GM21737 (cell line): ENCODE measurements around the gene ENPP7.

ENCODE experiments used
- ATAC-seq: cut with Tn5 transposase; IDR thresholded peaks from one replicate; pipeline ENCODE4 v1.9.1; 2021; ENCODE audit warnings: mild to moderate bottlenecking, moderate library complexity; ENCODE audit not compliant: unreplicated experiment

ENPP7 gene

DNA sequence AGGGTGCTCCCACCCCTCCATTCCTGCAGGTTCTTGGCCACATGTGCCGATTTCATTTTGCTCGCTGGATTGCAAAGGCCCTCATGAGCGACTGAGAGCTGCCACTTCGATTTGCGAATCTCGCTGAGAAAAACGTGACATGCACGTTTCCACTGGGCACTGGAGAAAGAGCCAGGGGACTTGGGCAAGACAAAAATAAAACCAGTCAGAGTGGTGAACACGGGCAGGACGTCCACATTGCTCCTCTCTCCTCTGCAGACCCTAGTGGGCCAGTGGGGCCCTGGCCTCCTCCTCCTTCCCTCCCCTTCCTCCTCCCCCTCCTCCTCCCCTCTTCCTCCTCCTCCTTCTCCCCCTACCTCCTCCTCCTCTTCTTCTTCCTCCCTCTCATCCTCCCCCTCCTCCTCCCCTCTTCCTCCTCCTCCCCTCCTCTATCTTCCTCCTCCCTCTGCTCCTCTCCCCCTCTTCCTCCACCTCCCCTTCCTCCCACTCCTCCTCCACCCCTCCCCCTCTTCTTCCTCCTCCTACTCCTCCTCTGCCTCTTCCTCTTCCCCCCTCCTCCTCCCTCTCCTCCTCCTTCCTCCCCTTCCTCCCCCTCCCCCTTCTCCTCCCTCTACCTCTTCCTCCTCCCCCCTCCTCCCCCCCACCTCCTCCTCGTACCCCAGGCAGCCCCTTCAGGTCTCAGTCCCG lies 28.1 kb upstream of the ENPP7 start:
- ATAC-seq, result no peak

DNA sequence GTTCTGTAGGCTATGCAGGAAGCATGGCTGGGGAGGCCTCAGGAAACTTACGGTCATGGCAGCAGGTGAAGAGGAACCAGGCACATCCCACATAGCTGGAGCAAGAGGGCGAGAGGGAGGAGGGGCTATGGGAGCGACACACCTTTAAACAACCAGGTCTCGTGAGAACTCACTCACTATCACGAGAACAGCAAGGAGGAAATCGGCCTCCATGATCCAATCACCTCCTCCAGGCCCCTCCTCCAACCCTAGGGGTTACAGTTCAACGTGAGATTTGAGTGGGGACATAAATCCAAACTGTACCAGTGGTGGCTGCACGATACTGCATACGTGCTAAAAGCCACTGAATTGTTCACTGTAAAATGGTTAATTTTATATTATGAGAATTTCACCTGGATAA lies 26.1 kb upstream of the ENPP7 start:
- ATAC-seq, result no peak

DNA sequence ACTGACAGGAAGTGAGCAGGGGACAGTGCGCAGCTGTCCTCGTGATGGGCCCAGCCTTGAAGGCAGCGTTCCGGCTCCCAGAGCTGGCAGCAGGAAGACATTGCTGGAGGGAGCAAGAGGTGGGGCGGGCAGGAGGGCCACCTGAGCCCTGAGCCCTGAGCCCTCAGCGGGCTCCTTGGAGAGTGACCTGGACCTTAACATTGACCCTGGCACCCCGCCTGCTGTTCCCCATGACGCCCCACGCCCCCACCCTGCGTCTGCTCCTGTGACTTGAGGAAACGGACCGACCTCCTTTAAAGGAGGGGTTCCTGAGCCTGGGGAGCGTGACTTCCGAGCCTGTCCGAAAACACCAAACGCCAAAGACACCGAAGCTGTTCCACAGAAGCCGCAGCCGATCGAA lies 25.1 kb upstream of the ENPP7 start:
- no peak for ATAC-seq

DNA sequence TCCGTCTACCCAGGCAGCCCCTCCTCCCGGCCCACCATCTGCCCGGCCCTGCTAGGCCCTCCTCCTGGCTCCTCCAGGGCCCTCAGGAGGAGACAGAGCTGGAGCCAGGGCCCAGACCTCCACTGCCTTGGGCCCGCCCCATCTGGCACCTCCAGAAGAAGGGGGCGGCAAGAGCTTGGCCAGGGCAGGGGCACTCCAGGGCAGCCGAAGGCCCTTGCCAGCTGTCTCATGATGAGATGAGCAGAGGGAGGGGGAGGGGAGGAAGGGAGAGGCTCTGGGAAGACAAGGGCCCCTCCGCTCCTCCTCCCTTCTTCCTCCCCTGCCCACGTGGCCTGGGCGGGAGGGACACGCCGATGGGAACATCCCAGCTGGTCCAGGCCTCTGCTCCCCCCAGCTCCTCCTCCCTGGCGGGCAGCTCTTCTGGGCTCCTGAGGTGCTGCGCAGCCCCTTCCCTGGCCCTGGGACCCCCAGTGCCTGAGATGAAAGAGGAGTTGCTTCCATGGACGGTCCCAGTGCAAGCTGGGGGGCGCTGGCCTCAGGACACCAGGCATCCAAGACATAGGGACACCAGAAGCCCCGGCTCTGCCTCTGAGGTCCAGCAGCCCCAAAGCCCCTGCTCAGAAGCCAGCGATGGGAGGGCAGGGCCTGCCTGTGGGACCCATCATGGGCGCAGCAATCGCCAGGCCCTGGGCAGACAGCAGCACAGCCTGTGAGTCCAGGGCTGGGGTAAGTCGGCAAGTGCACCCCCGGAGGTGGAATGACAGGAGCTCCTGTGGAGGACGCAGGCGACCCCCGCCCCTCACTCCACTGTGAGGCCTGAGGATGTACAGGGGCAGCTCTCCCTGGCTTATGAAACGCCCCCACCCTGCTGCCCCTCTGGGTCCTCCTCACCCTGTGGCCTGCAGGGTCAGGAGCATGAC lies 23.6 kb upstream of the ENPP7 start:
- ATAC-seq, result no peak

DNA sequence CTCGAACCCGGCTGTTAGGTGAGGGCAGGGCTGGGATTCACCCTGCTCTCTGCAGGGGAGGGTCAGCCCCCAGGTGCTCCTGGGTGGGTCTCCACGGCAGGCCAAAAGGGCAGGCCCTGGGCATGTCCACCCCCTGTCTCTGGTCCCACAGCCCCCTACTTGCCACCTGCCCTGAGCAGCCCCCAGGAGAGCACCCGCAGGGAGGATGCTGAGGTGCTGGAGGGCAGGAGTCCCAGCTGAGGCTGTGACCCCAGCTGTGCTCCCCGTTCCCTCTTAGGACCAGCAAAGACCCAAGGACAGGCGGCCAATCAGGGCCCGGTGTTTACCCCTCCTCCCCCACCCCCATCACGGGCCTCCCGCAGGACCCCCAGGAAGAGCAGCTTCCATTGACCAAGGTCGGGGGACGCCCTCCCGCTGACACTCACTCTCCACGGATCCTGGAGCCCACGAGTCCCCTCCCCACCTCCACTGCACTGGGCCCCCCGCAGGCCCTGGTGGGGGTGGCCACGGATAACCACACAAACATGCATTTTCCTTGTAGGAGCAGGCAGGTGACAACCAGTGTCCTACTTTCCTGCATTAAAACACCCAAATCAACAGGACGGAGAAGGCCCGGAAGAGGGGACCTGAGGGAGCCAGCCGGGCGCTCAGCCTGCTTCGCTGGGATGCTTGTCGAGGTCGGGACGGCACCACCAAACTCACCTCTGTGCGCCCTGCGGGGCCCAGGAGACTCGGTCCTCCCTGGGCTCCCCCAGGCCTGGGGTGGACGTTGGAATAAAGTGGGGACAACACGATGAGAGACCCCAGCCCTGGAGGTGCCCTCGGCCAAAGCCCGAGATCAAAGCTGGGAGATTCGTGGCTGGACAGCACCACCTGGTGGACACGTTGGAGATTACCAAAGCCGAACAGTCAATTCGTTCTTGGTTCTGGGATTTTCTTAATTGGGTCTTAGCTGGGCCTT lies 22.5 kb upstream of the ENPP7 start:
- ATAC-seq, result no peak

DNA sequence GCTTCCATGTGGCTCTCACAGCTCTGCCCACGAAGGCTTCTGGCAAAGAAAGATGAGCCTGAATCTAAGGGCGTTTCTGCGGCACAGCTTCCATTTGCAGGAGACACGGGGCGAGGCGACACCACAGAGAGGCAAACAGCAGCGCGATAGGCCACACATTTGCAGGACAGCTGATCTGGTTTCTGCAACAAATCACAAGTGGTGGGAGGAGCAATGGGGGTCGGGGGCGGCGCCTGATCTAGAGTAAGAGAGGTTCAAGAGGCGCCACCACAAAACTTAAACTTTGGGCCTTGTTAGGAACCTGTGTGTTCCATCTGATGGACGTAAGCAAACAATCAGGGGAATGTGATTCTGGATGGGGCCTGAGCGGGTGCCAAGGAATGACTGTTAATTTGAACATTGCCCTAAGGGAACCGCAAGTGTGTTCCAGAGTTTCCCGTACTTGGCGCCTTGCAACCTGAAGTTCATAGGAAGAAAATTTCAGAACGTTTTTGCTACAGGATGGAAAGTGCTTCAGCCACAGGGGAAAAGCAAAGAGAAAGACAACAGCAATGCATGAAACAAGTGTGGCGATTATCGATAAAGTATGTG lies 18.9 kb upstream of the ENPP7 start:
- no peak for ATAC-seq

DNA sequence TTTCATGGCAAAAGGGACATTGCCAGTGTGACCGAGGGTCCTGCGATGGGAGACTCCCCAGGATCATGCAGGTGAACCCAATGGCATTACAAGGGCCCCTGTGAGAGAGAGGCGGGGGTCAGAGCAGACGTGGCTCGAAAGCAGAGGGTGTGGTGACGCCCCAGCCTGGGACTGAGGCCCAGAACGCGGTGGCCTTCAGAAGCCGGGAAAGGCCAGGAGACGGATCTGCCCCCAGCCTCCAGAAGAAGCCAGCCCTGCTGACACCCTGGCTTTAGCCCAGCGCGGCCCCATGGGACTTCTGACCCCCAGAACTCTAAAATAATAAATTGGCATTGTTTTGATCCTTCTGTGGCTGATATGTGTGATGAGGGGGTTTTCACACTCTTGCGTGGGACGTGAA lies 17.4 kb upstream of the ENPP7 start:
- ATAC-seq, result no peak

DNA sequence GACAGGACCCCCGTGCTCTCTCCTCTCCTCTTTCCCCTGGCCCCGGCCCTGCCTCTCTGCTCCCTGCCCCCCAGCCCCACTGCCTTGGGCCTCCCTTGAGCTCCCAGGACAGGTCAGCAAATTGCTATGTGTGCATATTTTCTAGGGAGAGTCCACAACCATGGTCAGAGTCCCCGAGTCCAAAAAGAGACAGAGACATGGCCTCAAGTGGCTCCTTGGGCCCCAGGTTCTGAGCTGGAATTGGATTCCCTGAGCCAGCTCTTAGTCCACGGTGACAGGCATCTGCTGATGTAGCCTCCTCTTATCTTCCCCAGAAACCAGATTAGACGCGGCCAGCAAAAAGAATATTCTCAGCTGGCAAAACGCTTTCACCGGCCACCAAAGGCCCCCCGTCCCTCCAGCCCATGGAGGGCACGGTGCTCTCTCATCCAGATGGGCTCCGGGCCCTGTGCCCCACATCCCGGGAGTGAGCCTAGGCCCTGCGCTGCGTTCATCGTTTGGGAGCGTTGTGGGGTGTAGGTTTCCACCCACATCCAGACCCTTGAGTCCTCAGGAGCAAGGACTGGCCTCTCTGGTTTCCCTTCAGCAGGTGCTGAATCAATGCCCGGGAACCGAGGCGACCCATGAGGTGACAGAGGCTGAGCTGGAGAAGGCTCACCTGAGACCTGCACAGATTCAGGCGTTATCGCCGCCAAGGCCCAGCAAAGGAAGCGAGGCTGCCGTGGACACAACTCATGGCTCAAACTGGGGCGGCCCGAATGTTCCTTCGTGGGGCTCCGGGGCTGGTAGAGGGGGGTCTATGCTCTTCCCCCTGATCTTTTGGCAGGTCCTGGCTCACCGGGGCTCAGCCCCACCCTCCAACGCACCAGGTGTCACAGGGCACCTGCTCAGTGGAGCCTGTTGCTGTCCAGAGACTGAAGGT lies 16.3 kb upstream of the ENPP7 start:
- ATAC-seq, result no peak

DNA sequence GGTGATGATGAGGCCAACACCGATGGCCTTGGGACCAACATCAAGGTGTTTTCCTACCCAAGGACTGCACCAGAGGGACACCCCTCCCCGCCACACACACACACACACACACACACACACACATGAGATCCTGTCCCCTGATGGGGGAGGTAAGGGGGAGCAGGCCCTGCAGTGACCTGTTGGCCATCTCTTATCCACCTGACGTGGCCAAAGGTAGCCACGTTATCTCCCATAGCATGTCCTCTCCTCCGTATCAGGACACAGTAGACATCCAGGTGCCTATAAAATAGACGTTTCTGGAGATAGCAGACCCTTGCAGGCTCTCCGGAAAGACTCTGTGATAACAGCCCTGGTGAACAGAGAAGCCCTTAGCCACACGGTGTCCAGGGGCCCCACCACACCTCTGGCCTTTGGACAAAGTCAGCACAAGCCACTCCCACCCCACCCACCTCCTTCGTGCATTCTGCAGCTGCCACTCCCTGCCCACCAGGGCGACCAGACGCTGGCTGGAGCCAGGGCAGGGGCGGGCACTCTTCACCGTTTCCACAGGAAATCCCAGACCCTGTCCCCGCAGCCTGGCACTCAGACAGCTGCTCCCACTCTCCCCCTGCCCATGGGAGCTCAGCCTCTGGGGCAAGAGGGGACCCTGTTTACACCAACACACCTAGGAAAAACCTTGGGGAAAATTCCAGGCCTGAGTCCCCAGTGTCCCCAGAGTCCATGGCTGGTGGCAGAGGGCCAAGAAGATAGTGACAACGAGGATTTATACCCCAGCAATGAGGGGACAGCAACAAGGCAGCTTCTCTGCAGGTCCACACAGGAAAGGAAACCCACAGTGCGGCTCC lies 15.4 kb upstream of the ENPP7 start:
- ATAC-seq, result no peak

DNA sequence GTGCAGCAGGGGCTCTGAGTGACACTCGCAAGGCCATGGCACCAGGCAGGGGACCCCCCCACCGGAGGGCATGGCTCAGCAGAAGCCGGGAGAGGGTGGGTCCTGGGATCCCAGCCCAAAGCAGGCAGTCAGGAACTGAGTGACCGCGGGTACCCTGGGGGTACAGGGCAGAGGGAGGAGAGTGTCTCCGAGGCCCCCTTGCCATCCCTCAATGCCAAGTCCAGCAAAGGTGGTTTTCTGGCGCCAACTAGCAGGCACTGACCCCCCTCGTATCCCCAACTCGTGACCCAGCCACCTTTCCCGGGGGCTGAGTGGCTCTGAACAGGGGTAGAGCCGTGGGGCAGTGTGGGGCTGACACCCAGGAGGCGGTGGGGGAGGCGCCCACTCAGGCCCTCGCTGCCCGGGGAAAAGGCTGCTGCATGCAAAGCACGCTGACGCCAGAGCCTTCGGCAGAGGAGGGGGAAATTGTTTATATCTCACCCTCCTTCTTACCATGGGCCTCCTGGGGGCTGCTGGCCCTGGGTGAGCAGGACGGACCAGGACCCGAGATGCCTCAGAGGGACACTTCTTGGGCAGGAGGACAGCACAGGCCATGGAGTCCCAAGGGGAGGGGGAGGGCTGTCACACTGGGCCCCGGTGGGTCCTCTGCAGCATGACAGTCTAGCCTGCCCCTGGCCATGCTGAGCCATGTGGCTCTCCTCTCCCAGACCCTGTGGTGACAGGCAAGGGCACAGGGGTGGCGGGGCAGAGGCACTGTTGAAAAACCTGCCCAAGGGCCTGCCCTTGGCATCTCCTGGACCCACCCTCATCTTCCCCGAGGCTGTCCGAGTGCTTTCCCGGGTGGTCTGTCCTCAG lies 14.6 kb upstream of the ENPP7 start:
- ATAC-seq, result no peak

DNA sequence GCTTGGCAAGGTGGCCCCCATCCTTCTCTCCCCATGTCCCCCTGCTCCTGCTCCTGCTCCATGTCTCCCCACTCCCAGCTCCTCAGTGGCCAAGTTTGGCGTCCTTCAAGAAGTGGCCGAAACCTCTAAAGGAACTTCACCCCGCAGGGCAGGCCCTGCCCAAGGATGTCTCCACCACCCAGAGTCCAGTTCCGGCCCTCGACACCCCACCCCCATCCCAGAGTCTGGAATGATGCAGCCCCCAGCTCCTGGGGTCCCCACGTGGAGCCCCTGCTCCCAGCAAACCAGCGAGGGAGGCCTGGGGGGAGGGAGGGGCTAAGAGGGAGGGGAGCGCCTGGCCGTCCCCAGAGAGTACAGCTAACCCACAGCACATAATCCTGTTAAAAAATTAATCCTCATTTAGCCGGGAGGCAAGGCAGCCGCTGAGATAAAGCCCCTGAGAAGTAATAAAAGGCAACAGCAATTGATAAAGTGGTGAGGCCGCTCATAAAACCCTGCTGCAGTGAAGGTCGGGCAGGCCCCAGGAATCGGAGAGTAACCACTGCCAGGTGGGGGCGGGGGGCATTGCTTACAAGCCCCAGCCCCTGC lies 9.9 kb upstream of the ENPP7 start:
- ATAC-seq, result no peak

DNA sequence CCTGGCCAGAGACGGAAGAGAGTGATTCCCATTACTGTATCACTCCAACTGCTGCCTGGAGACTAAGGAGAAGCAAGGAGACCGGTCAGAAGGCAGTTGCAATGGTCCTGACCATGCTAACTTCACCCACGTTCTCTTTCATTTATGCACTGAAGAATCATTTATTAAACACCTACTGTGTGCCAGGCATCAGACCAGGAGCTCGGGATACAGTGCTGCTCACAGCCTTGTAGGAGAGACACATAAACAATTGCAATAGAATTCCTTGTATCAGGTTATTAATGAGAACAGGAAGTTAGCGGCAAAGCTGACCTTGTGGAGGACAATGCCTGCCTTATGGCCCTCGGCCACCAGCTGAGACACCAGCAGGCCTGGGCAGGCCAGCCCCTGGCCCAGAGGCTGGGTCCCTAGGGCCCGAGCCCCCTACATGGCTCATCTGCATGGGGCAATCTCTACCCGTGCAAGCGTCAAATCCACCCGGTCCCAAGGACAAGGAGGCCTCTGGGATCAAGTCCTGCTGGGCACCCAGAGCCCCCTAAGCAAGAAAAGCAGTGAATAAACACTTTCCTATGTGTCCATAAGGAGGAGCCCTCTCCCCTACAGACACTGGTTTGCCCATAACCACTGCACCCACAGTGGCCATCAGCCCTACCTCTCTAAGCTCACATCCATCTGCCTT lies 8.6 kb upstream of the ENPP7 start:
- ATAC-seq, result no peak

DNA sequence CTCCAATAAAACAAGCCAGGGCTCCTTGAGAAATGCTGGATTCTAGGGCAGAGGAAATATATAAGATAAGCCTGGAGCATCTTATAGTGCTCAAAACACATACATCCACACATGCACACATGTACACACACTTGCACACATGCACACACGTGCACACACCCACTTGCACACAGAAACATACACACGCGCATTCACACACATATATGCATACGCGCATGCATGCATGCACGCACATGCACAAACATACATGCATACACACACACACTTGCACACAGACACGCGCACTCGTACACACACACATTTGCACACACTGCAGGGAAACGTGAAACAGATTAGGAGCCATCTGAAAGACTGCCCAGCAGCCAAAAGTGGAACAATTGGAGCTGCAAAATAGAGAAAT lies 8.0 kb upstream of the ENPP7 start:
- no peak for ATAC-seq

DNA sequence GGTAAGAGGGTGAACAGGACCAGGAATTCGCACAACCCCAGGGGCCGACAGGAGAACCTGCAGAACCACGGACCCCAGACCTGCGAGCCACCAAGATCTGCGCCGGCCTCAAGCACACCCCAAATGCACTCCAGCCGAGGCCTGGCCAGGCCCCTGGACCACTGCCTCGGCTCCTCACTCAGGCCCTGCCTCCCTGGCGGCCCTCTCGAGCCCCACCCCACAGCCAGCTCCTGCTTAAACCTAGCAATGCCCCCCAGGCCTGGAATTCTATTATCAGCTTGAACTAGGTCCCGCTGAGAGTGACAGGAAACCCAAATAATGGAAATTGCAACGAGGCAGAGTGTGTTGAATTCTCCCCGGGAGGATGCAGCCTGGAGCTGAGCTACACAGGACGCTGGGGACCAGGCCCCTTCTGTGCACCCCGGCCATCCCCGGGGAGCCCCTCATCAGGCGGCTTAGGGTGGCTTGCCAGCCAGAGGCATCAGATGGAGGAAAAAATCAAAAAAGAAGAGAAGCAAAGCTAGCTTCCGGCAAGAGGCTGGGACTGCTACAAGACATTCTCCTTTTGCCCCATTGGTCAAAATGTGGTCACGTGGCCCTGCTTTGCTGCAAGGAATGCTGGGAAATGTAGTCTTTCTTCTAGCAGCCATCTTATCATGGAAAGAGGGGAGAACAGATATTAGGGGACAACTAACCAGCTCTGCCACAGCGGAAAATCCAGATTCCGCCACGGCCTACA lies 2.4 kb upstream of the ENPP7 start:
- ATAC-seq, result no peak

DNA sequence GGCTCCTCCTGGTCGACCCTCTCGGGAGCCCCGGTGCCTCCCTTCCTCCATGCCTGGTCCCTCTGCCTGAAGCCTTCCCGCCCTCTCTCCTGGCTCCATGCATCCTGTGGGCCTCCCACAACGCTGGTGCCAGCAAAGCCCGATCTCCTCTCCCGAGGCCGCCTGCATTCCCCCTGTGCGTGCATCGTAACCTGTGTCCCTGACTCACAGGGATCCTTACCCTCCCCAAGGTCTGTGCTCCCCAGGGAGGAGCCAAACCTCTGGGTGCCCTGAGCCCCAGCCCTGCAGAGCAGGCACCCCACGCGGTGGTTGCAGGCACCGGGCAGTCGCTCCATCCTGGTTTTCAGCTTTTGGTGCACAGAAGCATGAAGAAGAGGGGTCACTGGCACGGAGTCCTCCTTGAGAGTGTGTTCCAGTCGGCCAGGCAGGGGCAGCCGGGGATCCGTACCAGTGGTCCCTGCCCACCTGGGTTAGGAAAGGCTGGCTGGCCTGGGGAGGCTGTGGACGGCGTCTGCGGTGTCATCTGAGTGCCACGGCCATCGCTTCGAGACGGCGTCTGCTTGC lies 1.8 kb upstream of the ENPP7 start:
- ATAC-seq, result no peak

DNA sequence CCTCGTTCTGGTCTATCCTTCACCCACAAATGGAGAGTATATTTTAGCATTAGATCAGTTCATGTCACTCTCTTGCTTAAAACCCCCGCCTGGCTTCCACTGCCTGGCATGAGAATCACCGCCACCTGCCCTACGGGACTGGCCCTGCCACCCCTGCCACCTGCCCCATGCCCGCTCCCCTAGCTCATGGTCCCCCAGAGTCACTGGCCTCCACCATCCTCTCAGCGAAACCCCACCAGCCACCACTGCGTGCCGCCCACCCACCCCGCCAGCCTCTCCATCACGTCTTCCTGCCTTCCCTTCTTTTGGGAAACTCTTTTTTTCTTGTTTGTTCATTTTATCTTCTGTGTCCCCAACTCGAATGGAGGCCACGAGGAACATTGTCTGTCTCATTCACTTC lies 982 bp upstream of the ENPP7 start:
- no peak for ATAC-seq
